Activated CD8-positive, alpha-beta memory T cell treated with anti-CD3 and anti-CD28 coated beads, Interleukin-2, amount 50 U/mL, for 24 hours (primary cell): ENCODE measurements around the gene CLEC1A.
"Not testable (repeated sequence)": the region's sequence is repeated elsewhere in the genome, so short reads cannot be mapped to it uniquely, and the experiment has no call there.

Source experiments
- DNase-seq: peaks from one replicate; pipeline ENCODE4 v3.0.0-alpha.2; 2020; ENCODE audit errors: extremely low read depth

Gene CLEC1A

DNA sequence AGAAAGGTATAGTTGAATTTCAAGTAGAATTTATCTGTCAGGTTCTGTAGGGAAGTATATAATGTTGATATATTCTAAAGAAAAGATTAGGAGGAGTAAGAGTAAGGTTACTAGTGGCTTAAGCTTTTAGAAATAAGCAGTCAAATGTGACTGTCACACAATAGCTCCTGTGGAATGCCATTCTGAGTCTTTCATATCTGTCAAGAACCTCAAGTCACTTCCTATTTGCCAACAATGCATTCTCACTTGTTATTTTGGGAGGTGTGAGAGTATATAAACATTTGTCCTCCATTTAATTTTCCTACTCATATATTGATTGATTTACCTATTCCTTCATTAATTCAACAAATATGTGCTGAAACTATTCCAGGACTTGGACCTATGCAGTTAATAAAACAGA lies 56.6 kb downstream of the CLEC1A start:
- DNase-seq: no peak

DNA sequence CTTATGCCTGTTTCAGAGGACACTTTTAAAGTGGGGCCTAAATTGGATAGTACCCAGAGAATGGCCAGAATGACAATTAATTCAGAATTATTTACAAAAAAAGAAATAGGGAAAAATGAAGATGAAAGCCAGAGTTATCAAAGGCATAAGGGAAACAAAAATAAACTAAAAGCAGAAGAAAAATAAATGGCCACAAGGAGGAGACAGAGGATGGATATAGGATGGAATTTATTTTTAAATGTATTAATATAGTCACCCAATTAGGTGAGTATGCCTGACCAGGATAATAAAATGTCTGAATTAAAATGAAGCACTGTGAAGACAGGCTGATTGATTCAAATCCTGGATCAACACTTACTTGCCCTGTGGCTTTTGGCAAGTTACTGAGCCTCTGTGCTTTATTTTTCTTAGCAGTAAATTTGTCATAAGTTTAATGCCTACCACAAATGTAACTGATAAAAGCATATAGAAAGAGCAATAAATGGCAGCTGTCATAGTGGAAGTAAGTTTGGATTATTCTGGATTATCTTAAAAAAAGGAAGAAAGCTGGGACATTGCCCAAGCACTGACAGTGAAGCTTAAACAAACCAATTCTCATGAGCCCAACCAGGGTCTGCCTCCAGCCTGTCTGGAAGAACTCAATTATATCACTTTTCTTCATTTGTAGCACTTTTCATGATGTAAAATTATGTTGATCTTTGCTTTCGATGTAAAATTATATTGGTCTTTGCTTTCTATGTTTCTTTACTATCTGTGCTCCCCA lies 64.8 kb downstream of the CLEC1A start:
- no peak for DNase-seq

DNA sequence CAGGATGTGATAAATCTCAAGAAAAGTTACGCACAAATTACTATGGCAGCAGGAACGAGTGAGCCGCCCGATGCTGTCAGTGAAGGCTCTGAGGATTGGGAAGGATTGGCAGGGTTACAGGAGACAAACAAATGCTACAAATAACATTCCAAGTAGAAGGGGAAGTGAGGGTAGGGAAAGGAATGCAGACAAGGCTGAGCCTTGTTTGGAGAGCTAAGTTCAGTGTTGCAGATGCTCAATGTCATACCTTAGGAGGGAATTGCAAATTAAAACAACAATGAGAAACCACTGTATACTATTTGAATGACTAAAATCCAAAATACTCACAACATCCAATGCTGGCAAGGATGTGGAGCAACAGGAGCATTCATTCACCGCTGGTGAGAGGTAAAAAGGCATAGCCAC lies 67.0 kb downstream of the CLEC1A start:
- DNase-seq: no peak

DNA sequence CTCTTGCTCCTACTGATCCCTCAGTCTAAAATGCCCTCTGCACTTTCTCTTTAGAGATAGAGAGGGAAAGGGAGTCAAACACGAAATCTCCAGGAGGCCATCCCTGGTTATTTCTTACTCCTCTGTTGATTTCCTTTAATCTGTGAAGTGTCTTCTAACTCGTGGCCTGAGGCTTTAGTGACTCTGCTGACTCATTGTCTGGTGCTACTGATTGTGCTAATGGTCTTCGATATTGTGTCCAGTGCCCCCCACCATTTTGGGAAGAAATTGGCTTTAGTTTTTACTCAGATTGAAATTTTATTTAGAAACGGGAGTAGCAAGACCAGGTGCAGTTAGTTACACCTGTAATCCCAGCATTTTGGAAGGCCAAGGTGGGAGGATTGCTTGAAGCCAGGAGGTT lies 67.5 kb downstream of the CLEC1A start:
- no peak for DNase-seq

DNA sequence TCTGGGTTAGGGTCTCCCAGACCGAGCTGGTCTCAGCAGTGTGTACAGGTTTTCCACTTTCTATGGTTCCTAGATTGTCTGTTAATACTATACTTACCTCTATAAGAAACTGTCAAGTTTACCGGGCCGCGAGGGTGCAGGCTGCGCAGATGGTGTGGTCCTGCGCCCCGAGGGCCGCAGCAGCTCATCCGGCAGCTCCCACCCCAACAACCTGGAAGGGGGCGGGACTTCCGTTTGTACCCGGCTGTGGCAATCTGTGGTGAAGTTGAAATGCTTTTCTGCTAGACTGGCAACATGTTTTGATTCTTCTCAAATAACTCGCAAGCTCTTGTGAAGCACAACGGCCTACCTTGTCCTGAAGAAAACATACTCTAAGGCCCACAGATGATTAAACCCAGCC lies 68.3 kb downstream of the CLEC1A start, which contains the start of gene CLEC9A:
Gene CLEC9A (plus strand): TSS at position 237 of the 400 bp plus-strand sequence. CDS start 22,006 bp downstream, outside the sequence.
- no peak for DNase-seq

DNA sequence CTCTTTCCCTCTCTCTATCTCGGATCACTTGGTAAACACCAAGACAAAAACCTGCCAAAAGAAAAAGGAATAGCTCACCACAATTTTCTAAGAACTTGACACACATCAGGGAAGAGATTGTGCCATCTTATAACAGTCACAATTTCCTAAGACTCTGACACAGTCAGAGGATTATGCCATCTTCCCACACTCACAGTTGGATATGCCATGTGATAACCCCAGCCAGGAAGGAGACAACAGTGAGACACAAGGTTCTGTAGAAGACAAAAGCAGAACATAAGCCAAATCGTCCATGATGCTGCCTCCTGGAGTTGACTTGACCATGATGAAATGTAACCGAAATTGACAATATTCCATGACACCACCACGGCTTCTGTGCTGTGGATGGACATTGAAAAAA lies 71.1 kb downstream of the CLEC1A start:
- no peak for DNase-seq

DNA sequence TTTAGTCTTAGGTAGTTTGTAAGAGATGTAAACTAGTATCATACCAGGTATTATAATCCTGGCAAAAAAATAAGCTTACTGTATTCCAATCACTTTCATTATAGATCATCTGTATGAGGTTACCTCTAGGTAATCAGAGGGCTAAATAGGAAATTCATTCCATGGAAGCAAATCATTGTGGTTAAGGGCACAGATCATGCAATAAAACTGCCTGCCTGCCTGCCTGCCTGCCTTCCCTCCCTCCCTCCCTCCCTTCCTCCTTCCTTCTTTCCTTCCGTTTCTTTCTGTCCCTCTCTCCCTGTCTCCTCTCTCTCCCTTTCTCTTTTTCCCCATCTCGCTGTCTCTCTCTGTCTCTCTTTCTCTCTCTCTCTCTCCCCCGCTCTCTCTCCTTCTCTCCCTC lies 71.5 kb downstream of the CLEC1A start:
- no peak for DNase-seq

DNA sequence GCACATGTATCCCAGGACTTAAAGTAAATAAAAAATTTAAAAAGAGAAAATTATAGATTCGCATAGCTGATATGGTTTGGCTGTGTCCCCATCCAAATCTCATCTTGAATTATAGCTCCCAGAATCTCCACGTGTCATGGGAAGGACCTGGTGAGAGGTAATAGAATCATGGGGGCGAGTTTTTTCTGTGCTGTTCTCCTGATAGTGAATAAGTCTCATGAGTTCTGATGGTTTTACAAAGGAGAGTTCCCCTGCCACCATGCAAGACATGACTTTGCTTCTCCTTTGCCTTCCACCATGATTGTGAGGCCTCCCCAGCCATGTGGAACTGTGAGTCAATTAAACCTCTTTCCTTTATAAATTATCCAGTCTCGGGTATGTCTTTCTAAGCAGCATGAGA lies 72.1 kb downstream of the CLEC1A start:
- not testable (repeated sequence) for DNase-seq

DNA sequence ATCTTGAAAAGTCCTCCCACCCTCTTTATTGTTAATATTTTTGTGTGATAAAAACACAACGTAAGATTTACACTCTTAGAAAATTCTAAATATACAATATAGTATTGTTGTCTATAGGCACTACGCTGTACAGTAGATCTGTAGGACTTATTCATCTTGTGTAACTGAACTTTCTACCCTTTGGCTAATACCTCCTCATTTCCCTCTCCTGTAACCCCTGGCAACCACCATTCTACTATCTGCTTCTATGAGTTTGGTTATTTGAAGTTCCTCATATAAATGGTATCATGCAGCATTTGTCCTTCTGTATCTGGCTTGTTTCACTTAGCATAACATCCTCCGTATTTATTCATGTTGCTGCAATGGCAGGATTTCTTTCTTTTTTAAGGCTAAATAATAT lies 73.5 kb downstream of the CLEC1A start:
- no peak for DNase-seq

DNA sequence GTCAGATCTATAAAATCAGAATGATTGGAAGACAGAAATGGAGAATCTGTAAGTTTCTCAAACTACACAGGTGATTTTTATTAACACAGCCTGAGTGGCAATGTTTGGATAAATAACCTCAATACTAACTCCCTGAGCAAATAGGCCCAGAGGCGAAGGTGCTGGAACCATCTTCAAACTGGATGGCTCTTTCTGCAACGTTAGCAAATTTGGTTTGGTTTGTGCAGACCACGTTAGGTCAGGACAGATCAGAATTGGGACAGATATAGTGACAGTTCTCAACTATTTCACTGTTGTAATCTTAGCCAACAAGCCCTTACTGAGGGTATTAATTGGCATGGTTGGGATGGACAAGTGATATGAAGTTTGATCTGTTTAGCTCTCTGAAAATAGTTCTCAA lies 77.4 kb downstream of the CLEC1A start:
- DNase-seq: no peak
